Stimulated activated CD4-positive, alpha-beta T cell treated with anti-CD3 and anti-CD28 coated beads, Interleukin-1b, Interleukin-23, amount 100 ng/mL, for 24 hours (primary cell): Measurements from ENCODE around the gene ZNF555.
"Not testable (repeated sequence)": the region's sequence is repeated elsewhere in the genome, so short reads cannot be mapped to it uniquely, and the experiment has no call there.

ENCODE experiments used
- DNase-seq, 4 experiments: peaks; one replicate each; pipeline ENCODE4 v3.0.0-alpha.2; 2020; ENCODE audit warnings: low read depth in 4 of 4, low spot score in 1 of 4

ZNF555 gene

DNA sequence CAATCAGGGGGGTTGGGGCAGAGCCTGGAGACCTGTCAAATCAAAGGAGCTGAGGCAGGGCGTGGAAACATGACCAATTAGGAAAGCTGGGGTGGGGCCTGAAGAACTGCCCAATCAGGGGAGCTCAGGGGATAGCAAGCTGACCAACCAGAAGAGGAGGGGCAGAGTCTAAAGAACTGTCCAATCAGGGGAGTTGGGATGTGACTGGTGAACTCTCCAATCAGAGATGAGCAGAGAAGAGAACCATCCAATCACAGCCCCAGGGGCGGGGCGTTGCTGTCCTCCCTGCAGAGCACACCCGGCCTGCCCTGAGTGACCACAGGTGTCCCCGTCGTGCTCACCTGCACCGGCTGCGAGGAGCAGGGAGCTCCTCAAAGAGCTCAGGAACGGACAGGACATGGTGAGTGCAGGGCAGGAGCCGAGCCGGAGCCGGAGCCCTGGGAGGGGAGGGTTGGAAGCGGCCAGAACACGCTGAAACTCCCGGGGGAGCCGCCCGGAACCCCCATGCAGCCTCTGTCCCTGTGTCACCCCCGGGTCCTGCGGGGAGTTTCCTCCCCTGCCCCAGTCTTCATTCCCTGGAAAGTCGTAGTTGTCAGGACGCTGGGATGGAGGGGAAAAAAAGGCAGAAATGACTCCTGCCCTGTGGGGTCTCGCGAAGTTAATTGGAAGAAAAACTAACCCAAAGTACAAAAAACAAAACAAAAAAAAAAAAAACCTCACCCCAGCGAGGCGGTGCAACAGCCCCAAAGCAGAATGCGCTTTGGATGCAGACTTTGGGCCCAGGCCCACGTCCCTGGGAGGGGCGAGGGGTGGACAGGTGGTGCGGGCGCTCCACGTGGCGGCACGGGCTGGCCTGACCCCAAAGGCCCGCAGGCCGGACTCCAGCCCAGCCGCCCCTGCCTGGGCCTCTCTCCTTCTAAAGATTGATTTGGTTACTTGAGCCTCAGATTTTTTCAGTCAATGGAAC is 26.0 kb downstream of the ZNF555 start, which contains the start of gene ZNF556:
ZNF556 (plus strand) TSS at position 311 of the 967 bp plus-strand sequence; CDS start at position 398, 87 bp downstream.
- no peak for DNase-seq

DNA sequence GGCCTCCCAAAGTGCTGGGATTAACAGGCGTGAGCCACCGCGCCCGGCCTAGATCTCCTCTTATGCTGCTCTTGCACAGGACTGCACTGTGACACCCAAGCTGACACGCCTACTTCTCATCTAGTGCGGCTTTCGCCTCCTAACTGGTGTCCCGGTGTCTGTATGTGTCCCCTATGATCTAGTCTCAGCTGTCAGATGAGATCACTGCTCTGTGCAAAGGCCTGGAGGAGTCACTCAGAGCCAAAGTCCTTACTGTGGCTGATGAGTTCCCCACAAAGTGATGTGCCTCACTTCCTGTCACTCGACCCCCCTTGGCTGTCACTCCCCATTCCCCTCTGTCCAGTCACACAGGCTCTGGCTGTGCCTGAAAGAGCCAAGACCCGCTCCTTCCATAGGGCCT is 28.3 kb downstream of the ZNF555 start:
- no peak for DNase-seq

DNA sequence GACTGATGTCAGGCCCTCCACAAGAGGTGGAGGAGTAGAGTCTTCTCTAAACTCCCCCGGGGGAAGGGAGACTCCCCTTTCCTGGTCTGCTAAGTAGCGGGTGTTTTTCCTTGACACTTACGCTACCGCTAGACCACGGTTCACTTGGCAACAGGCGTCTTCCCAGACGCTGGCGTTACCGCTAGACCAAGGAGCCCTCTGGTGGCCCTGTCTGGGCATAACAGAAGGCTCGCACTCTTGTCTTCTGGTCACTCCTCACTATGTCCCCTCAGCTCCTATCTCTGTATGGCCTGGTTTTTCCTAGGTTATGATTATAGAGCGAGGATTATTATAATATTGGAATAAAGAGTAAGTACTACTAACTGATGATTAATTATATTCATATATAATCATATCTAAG is 30.9 kb downstream of the ZNF555 start:
- DNase-seq = not testable (repeated sequence)

DNA sequence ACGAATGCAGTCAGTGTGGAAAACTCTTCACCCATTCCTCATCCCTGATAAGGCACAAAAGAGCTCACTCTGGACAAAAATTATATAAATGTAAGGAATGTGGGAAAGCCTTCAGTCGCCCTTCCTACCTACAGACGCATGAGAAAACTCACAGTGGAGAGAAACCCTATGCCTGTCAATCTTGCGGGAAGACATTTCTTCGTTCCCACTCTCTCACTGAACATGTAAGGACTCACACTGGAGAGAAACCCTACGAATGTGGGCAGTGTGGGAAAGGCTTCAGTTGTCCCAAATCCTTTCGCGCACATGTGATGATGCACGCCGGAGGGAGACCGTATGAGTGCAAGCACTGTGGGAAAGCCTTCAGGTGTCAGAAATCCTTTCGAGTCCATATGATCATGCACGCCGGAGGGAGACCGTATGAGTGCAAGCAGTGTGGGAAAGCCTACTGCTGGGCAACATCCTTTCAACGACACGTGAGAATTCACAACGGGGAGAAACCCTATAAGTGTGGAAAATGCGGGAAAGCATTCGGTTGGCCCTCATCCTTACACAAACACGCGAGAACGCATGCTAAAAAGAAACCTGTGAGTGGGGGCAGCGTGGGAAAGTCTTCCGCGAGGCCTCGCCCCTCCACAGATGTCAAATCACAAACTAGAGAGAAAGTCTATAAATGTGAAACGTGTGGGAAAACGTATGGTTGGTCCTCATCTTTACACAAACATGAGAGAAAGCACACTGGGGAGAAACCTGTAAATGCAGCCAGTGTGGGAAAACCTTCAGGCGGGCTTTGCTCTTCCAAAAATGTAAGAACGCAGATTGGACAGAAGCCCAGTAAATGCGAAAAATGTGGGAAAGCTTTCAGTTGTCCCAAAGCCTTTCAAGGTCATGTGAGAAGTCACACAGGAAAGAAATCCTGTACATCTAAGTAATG is 36.4 kb downstream of the ZNF555 start:
- DNase-seq = no peak

DNA sequence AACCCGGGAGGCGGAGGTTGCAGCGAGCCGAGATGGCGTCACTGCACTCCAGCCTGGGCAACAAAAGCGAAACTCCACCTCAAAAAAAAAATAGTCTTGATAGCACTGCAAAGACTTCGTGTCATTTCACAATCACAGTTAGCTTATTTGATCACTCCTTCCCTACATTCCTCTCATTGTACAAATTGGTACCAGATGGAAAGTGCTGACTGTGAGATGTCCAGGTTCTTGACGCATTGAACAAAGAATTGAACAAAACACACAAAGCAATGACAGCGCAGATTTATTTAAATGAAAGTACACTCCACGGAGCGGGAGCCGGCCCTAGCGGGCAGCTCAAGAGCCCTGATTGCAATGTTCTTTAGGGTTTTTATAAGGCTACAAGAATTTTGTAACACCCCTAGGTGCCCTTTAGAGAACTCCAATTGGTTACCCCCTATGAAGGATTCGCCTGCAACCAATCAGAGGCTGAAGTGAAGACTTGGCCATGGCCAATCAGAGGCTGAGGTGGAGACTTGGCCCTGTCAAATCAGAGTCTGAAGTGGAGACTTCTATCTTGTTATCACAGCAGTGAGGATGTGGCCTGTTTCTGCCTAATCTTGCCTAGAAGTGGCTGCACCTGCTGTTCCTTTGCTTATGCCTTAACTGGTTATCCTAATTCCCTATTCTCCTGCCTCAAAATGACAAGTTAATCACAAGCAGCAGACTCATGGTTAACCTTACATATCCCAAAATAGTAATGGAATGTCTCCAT is 42.6 kb downstream of the ZNF555 start:
- DNase-seq = no peak

DNA sequence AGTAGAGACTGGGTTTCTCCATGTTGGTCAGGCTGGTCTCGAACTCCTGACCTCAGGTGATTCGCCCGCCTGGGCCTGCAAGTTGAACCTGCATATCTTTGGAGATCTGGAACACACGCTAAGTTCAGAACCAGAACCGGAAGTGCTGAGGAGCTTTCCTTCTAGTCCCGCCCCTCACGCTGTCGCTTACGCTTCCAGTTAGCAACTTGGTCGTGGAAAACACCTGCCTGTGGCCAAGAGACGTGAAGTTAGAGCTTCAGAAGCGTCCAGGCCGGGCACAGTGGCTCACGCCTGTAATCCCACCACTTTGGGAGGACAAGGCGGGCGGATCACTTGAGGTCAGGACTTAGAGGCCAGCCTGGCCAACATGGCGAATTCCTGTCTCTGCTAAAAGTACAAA is 44.5 kb downstream of the ZNF555 start:
- no peak for DNase-seq

DNA sequence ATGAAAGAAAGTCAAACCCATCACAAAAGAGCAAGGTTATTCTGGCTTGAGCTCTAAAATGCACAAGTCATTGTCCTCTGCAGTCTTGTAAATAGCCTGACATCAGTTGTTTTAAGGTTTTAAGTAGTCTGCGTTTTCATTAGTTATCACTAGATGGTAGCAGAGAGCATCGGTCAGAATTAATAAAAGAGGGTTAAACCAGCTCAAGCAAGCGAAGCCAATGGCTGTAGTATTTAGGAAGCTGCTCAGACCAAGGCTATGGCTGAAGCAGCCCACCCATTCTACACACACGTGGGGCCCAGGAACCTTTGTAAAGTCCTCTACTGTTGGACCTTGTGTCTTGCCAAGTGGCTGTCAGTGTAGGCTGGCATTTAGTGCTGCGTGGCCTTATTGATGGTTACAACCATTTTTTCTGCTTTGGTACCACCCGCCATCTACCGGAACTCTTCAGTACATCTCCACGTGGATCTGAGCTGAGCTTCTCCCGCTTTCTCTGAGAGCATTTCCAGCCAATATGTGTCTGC is 46.2 kb downstream of the ZNF555 start:
- no peak for DNase-seq

DNA sequence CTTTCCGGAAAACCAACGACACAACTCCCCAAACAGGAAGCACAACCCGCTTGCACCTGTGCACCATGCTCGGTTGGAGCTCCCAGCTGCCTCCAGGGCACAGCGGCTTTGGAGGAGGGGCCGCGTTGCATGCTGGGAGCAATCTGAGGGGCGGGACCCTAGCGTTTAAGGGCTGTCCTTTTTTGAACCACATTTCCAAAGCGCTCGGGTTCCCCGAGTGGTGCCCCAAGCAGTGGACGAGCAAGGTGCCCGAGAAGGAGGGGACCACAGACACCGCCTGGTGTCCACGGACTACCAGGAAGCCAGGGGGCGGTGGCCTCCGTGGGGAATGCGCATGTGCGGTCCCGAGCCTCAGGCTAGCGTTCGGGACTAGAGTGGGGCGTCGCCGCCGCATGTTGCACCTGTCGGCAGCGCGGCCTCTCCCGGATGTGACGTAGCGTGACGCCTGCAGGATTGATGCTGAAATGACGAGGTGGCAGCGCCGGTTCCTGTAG is 47.5 kb downstream of the ZNF555 start:
- DNase-seq = peak in 2 of 4 experiments; percentile 48 to 49

DNA sequence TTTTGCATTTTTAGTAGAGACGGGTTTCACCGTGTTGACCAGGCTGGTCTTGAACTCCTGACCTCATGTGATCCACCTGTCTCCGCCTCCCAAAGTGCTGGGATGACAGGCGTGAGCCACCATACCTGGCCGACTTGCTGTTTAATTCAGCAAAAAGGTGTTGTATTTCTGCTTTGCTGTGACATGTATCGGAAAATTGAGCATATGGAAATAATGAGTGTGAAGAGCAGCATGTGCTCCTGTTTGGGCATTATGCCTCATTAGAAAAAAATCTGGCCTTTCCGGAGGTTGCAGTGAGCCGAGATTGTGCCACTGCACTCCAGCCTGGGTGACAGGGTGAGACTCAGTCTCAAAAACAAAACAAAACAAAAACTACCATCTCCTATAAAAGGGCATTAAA is 49.3 kb downstream of the ZNF555 start:
- DNase-seq = not testable (repeated sequence)

DNA sequence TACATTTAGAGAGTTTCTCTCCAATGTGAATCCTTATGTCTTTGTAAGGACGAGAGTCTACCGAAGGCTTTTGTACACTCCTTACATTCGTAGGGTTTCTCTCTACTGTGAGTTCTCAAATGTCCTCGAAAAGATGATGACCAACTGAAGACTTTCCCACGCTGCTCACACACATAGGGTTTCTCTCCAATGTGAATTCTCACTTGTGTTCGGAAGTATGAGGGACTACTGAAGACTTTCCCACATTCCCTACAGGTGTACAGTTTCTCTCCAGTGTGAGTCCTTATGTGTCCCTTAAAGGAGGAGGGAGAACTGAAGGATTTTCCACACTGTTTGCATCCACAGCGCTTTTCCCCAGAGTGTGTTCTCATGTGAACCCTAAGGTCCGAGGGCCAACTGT is 55.4 kb downstream of the ZNF555 start:
- DNase-seq = no peak

DNA sequence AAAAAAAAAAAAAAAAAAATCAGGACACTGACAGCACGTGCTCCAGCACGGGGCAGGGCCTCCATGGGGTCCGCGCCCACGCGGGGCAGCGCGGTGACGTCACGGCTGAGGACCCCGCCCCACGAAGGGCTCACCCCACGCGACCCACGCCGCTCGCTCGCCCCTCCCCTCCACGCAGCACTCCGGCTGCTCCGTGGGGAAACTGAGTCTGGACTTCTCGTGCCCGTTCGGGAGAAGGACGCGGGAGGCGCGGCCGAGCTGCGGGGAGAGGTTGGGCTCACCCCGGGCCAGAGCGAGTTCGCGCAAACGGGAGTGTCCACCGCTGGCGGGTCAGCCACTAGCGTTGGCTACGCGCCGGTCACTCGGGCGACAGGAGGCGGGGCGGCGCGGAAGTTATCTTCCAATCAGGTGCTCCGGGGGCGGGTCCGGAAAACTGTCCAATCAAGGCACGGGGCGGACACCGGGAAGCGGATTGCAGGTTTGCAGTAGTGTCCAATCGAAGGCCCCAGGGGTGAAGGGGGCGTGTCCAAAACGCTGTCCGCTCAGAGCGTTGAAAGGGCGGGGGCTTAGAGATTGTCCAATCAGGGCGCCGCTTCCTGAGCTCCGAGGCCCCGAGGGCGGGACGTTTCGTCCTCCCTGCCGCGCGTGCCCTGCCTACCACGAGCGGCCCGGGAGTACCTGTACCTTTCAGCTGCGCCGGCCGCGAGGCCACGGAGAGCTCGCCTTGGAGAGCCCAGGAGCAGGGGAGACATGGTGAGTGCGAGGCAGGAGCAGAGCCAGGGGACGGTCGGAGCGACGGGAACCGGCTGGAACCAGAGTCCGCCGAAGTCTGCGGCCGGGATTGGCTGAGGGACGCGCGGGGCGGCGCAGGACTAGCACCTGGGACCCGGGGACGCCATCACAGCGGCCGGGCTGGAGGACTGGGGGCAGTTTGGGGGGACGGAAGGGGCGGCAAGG is 59.3 kb downstream of the ZNF555 start, which contains the start of gene ZNF57:
ZNF57 (plus strand) TSS at position 633 of the 957 bp plus-strand sequence; CDS start at position 751, 118 bp downstream.
- DNase-seq = peak; percentile 93 to 99 (median 96)

DNA sequence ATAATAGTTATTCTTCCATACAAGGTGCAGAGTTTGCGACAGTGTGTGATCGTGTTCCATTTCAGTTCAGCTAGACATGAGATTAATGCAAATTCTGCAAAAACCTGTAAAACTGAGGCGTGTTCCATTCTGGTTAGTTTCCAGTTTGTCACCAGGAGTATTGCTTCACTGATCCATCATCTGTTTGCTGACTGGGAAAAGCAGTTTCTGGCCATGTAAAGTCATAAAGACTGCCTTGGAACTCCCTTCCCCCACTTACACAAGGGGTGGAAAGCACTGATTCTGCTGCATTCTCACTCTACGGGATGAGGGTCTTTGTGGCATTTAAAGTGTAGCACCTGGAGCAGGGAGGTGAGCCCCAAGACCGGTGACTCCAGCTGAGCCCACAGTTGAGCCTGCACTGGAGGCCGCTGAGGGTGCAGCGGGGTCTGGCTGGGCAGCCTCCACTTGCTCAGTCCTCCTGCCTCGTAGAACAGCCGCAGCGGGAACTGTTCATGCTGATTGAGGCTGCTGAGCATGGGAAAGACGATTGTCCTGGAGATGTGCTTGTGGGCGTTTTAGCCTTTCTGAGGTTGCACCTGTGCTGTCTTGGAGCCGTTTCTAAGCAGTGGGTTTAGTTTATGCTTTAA is 61.4 kb downstream of the ZNF555 start:
- no peak for DNase-seq

DNA sequence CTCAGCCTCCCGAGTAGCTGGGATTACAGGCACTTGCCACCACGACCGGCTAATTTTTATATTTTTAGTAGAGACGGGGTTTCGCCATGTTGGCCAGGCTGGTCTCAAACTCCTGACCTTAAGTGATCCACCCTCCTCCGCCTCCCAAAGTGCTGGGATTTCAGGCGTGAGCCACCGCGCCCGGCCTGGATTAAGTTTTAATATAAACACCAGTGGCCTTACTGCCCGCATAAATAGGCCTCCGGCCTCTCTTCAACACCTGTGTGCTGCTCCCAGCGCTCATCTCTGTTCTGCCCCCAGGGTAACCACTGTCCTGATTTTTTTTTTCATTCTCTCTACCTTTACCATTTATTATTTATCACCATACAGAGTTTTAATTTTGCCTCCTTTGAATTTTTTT is 62.1 kb downstream of the ZNF555 start:
- not testable (repeated sequence) for DNase-seq

DNA sequence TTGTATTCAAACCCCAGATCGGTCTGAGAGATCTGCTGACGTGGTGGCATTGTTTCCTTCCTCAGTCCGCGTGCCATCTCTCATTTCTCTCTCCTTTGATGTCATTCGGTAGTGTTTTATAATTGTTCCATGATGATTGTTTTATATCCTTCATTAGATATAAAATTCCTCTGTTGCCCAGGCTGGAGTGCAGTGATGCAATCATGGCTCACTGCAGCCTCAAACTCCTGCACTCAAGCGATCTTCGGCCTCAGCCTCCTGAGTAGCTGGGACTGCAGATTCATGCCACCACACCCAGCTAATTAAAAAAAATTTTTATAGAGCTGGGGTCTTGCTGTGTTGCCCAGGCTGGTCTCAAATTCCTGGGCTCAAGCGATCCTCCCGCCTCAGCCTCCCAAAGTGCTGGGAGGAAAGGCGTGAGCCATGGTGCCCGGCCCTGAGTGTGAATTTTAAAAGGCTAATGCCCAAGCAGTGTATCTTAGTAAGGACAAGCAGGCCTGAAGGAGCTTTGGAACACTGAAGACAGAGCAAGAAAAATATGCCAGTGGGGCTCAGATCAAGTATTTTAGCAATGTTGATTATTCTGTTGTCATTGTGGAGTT is 64.7 kb downstream of the ZNF555 start:
- no peak for DNase-seq

DNA sequence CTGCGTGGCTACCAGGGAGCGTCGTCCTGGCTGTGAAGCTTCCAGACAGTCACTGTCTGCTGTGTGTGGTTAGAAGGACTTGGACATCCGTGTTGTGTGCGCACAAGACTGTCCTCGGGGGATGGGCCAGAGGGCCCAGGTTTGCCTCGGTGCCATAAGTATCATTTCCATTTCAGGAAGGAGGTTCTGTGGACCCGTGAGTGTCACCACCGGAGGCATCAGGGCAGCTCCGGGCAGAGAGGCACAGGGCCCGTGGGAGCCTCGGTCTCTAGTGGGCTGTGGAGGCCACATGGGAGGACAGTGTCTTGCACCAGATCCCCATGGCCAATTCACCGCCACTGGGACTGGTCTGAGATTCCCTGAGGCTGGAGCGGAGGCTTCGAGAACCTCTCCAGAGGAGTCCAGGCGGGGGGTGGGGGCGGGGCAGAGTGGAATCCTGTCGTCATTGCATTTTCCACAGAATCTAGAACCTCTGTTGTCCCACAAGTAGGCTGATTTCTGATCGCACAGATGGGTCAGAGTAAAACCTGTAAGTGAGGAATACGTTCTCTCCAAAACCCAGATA is 65.4 kb downstream of the ZNF555 start:
- DNase-seq = no peak
